ENCODE measurements around the gene TAL2. TPM values are rescaled to one million over a fixed set of nuclear protein-coding genes. Genes with fewer than 3 reads are reported as not detected.

Gene TAL2
- total RNA-seq, 1 donor from 2014 or later, result not detected

DNA sequence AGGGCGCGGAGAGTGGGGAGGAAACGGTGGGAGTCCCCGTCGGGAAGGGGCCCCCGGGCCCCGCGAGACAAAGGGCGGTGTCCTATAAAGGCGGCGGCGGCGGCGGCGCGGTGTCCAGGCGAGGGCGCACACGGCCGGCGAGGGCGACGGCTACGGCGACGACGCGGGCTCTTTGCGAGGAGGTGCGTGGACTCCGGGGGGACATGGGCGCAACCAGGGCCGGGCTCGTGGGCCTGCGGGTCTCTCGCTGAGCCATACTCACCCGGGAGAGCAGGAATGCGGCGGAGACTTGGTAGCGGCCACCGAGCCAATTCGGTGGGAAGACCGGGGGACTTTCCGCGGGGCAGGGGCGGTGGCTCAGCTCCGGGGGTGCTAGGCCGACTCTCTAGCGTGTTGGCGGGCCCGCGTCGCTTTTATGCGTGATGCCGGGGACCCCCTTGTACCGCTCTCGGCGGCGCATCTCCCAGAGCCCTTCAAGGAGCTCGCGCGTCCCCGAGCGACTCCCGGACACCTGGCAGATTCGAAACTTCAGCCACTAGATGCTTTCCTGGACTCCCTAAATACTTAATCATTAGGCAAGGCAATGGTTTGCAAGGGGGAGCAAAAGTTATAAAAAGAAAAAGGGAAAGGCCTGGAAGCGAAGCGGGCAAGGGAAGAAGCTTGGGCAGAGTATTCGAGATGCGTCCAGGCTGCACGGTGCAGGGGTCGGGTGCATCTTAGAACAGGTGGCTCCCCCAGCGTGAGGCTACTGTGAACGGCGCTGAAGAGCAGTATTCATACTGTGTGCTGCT is 5.9 kb upstream of the TAL2 start:
- H3K4me1 Mint-ChIP-seq (ENCODE audit: low read depth), result peaks cover 5% of the 10 kb centered on the region
- peak overlapping the region; percentile 51 for H3K4me3 Mint-ChIP-seq (ENCODE audit: low read depth)
- H3K27me3 Mint-ChIP-seq (ENCODE audit: low read depth), result peaks cover 36% of the 10 kb centered on the region
- no peak overlapping the region for H3K27ac Mint-ChIP-seq
- intact Hi-C loops (cut with micrococcal nuclease), result no loop called here
- H3K9me3 Mint-ChIP-seq, result no peaks in the 10 kb centered on the region
- H3K36me3 Mint-ChIP-seq (ENCODE audit: low read depth), result no peaks in the 10 kb centered on the region
- no peak for DNase-seq (ENCODE audit: low spot score)

- no peaks in the 10 kb centered on the region for H3K9me3 Mint-ChIP-seq
- H3K36me3 Mint-ChIP-seq (ENCODE audit: low read depth), result no peaks in the 10 kb centered on the region
- peaks cover 5% of the 10 kb centered on the region for H3K4me1 Mint-ChIP-seq (ENCODE audit: low read depth)
- DNase-seq (ENCODE audit: low spot score), result no peak
- H3K27ac Mint-ChIP-seq, result no peak overlapping the region
- H3K27me3 Mint-ChIP-seq (ENCODE audit: low read depth), result peaks cover 34% of the 10 kb centered on the region
- intact Hi-C loops (cut with micrococcal nuclease), result no loop called here
- no peak overlapping the region for H3K4me3 Mint-ChIP-seq (ENCODE audit: low read depth)
Measured at GRCh38 chr9:105658351-105658750, 3.9 kb upstream of the TAL2 start.

DNA sequence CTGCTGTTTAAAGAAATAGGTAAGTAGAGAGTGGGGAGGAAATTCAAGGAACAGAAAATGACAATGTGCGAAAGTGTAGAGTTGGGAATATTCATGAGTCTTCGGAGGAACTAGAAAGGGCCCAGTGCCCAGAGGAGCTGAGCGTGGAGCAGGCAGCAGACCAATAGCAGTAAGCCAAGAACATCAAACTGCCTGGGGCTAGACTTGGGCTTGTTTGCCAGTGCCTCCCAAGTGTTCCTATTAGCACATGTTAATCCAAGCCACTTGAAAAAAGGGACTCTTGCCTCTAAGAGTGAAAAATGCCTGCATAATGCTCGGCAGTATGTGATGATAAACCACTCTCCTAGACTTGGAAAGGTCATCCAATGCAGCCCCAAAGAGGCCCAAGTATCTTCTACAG is 1.2 kb upstream of the TAL2 start:
- no peak for DNase-seq (ENCODE audit: low spot score)
- peaks cover 22% of the 10 kb centered on the region for H3K27me3 Mint-ChIP-seq (ENCODE audit: low read depth)
- intact Hi-C loops (cut with micrococcal nuclease), result no loop called here
- H3K27ac Mint-ChIP-seq, result no peak overlapping the region
- H3K9me3 Mint-ChIP-seq, result no peaks in the 10 kb centered on the region
- peaks cover 5% of the 10 kb centered on the region for H3K4me1 Mint-ChIP-seq (ENCODE audit: low read depth)
- no peaks in the 10 kb centered on the region for H3K36me3 Mint-ChIP-seq (ENCODE audit: low read depth)
- no peak overlapping the region for H3K4me3 Mint-ChIP-seq (ENCODE audit: low read depth)

DNA sequence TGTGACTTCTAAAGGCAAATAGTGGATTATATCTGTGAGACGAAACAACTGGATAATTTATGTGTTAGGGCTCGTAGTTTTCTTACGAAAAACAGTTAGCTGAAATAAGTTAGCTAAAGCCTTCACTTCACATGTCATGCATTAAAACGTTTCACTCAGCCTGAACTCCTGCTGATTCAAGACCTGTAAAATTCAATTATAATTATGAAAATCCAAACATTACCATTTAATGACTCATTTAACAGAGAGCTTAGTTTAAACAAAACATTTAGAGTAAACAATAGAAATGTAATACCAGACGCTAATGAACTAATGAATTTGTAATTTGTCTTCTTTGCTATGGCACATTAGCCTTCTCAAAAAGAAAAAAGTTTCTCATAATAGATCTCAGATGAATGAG is 1.7 kb downstream of the TAL2 start:
- no peaks in the 10 kb centered on the region for H3K4me1 Mint-ChIP-seq (ENCODE audit: low read depth)
- no peak overlapping the region for H3K27ac Mint-ChIP-seq
- H3K36me3 Mint-ChIP-seq (ENCODE audit: low read depth), result no peaks in the 10 kb centered on the region
- intact Hi-C loops (cut with micrococcal nuclease), result no loop called here
- no peak for DNase-seq (ENCODE audit: low spot score)
- no peak overlapping the region for H3K4me3 Mint-ChIP-seq (ENCODE audit: low read depth)
- H3K27me3 Mint-ChIP-seq (ENCODE audit: low read depth), result peaks cover 5% of the 10 kb centered on the region
- no peaks in the 10 kb centered on the region for H3K9me3 Mint-ChIP-seq

- Mint-ChIP-seq H3K4me1 (ENCODE audit: low read depth) (peaks cover 2% of the 10 kb centered on the region), H3K9me3 (no peaks in the 10 kb centered on the region), H3K27me3 (ENCODE audit: low read depth) (peaks cover 2% of the 10 kb centered on the region), H3K4me3 (ENCODE audit: low read depth) (no peak overlapping the region), H3K36me3 (ENCODE audit: low read depth) (no peaks in the 10 kb centered on the region), H3K27ac (no peak overlapping the region)
- no peak for DNase-seq (ENCODE audit: low spot score)
- intact Hi-C loops (cut with micrococcal nuclease), result no loop called here
Measured at GRCh38 chr9:105667867-105668266, 5.6 kb downstream of the TAL2 start.

- Mint-ChIP-seq H3K9me3 (no peaks in the 10 kb centered on the region), H3K4me1 (ENCODE audit: low read depth) (peaks cover 2% of the 10 kb centered on the region), H3K27ac (no peak overlapping the region), H3K36me3 (ENCODE audit: low read depth) (no peaks in the 10 kb centered on the region), H3K4me3 (ENCODE audit: low read depth) (no peak overlapping the region), H3K27me3 (ENCODE audit: low read depth) (peaks cover 2% of the 10 kb centered on the region)
- DNase-seq (ENCODE audit: low spot score), result no peak
- intact Hi-C loops (cut with micrococcal nuclease), result no loop called here
Measured at GRCh38 chr9:105670315-105670714, 8.1 kb downstream of the TAL2 start.

DNA sequence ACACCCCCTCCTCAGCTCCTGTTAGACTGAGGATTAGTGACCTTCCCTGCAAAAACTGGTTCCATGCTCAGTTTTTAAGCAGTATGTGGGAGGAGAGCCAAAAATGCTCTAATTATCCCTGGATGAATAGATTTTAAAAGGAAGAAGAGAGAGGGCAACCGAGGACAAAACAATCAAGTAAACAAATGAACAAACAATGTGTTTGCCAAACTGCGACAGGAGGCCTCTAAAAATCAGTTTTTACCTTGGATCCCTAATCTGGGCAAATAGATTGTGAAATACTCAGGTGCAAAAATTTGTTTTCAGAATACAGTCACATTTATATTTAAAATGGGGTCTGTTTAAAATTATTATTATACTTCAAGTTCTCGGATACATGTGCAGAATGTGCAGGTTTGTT is 8.5 kb downstream of the TAL2 start:
- no peak overlapping the region for H3K4me3 Mint-ChIP-seq (ENCODE audit: low read depth)
- no peaks in the 10 kb centered on the region for H3K36me3 Mint-ChIP-seq (ENCODE audit: low read depth)
- intact Hi-C loops (cut with micrococcal nuclease), result no loop called here
- H3K27ac Mint-ChIP-seq, result no peak overlapping the region
- no peaks in the 10 kb centered on the region for H3K9me3 Mint-ChIP-seq
- no peak for DNase-seq (ENCODE audit: low spot score)
- peaks cover 2% of the 10 kb centered on the region for H3K27me3 Mint-ChIP-seq (ENCODE audit: low read depth)
- peaks cover 2% of the 10 kb centered on the region for H3K4me1 Mint-ChIP-seq (ENCODE audit: low read depth)

DNA sequence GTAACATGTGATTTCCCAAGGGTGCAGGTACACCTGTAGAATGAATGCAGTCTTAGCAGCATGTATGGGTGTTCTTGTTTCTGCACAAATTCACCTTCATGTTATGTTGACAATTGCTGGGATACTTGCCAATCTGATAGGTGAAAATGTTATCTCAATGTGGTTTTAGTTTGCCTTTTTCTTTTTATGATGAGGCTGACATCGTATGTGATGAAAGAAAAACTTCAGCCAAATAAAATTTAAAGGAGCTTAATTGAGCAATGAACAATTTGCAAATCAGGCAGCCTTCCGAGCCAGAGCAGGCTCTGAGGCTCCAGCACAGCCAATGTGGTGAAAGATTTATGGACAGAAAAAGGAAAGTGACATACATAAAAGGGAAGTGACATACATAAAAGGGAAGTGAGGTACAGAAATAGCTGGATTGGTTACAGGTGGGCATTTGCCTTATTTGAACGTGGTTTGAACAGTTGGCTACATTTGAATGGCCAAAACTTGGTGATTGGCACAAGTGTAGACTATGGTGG is 10.5 kb downstream of the TAL2 start:
- Mint-ChIP-seq H3K4me3 (ENCODE audit: low read depth) (no peak overlapping the region), H3K27me3 (ENCODE audit: low read depth) (no peaks in the 10 kb centered on the region), H3K9me3 (no peaks in the 10 kb centered on the region), H3K27ac (no peak overlapping the region), H3K4me1 (ENCODE audit: low read depth) (peaks cover 2% of the 10 kb centered on the region), H3K36me3 (ENCODE audit: low read depth) (no peaks in the 10 kb centered on the region)
- no peak for DNase-seq (ENCODE audit: low spot score)
- intact Hi-C loops (cut with micrococcal nuclease), result no loop called here

GRCh38 chr9:105673850-105674387 is 11.7 kb downstream of the TAL2 start:
- Mint-ChIP-seq H3K9me3 (no peaks in the 10 kb centered on the region), H3K4me3 (ENCODE audit: low read depth) (no peak overlapping the region), H3K36me3 (ENCODE audit: low read depth) (no peaks in the 10 kb centered on the region), H3K27me3 (ENCODE audit: low read depth) (peaks cover 3% of the 10 kb centered on the region), H3K4me1 (ENCODE audit: low read depth) (peaks cover 2% of the 10 kb centered on the region), H3K27ac (no peak overlapping the region)
- intact Hi-C loops (cut with micrococcal nuclease), result no loop called here
- no peak for DNase-seq (ENCODE audit: low spot score)

DNA sequence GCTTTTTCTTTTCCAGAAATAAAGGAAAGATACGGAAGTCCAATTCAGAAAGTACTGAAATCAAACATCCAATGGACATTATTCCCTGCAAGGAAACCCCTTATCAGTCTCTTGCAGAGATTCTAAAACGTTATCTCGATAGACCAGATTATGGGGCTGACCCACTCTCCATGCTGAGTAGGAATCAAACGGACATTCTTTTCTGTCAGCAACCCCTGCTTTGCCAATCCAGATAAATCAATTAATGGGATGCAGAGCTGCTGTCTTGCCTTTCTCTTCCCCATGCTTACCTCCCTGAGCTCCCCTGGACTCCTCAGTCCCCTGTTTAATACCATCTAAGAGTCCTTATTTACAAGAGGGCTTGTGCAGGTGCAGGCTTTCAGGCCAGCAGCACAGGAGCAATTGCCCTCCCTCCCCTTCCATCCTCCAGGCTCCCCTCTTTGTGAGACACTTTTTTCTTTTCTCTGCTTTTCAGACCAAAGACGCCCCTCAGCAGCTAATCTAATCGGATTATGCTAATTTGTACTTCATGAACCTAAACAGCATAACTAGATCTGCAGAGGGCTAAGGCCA is 14.2 kb downstream of the TAL2 start:
- Mint-ChIP-seq H3K27me3 (ENCODE audit: low read depth) (peaks cover 3% of the 10 kb centered on the region), H3K4me1 (ENCODE audit: low read depth) (peaks cover 2% of the 10 kb centered on the region), H3K36me3 (ENCODE audit: low read depth) (no peaks in the 10 kb centered on the region), H3K27ac (no peak overlapping the region), H3K9me3 (no peaks in the 10 kb centered on the region), H3K4me3 (ENCODE audit: low read depth) (no peak overlapping the region)
- DNase-seq (ENCODE audit: low spot score), result no peak
- intact Hi-C loops (cut with micrococcal nuclease), result no loop called here

- H3K4me3 Mint-ChIP-seq (ENCODE audit: low read depth), result no peak overlapping the region
- H3K27ac Mint-ChIP-seq, result no peak overlapping the region
- peaks cover 3% of the 10 kb centered on the region for H3K27me3 Mint-ChIP-seq (ENCODE audit: low read depth)
- DNase-seq (ENCODE audit: low spot score), result no peak
- intact Hi-C loops (cut with micrococcal nuclease), result no loop called here
- H3K36me3 Mint-ChIP-seq (ENCODE audit: low read depth), result no peaks in the 10 kb centered on the region
- H3K4me1 Mint-ChIP-seq (ENCODE audit: low read depth), result no peaks in the 10 kb centered on the region
- H3K9me3 Mint-ChIP-seq, result no peaks in the 10 kb centered on the region
Measured at GRCh38 chr9:105678163-105678562, 15.9 kb downstream of the TAL2 start.

GRCh38 chr9:105678781-105679180 is 16.5 kb downstream of the TAL2 start:
- Mint-ChIP-seq H3K27ac (no peak overlapping the region), H3K36me3 (ENCODE audit: low read depth) (no peaks in the 10 kb centered on the region), H3K9me3 (no peaks in the 10 kb centered on the region), H3K27me3 (ENCODE audit: low read depth) (peaks cover 5% of the 10 kb centered on the region), H3K4me3 (ENCODE audit: low read depth) (no peak overlapping the region), H3K4me1 (ENCODE audit: low read depth) (no peaks in the 10 kb centered on the region)
- DNase-seq (ENCODE audit: low spot score), result no peak
- intact Hi-C loops (cut with micrococcal nuclease), result no loop called here

DNA sequence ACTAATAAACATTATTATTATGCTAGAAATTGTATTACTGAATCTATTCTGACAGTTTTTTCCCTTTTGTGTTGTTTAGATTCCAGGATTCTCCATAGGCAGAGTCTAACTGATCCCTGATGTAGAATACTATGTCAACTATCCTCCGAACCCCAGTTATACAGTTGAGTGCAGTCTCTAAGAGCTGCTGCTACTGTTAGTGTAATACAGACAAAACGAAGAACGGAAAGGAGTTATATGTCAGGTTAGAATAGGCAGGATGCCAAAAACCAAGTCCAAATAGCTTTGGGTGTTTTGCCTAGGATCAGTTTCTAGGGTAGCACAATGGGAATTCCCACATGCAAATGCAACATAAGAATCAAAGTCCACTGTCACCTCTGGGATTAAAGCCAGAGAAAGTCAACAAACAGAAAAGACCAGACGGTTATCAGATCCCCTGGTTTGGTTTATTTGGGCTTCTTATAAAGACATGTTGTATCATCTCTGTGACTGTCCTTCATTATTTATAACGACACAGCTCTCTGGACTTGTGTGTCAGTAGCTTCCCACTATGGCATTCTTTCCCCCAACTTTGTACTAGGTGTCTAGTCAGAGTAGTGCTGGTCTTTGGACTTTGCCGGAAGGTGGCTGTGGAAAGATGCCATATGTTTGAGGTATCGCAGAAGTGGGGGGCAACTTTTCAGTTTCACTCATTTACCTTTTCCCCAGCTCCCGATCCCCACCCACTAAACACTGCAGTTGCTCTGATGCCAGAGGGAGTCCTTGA is 17.2 kb downstream of the TAL2 start:
- H3K9me3 Mint-ChIP-seq, result no peaks in the 10 kb centered on the region
- H3K4me3 Mint-ChIP-seq (ENCODE audit: low read depth), result no peak overlapping the region
- H3K27ac Mint-ChIP-seq, result no peak overlapping the region
- DNase-seq (ENCODE audit: low spot score), result no peak
- H3K36me3 Mint-ChIP-seq (ENCODE audit: low read depth), result no peaks in the 10 kb centered on the region
- peaks cover 6% of the 10 kb centered on the region for H3K27me3 Mint-ChIP-seq (ENCODE audit: low read depth)
- no peaks in the 10 kb centered on the region for H3K4me1 Mint-ChIP-seq (ENCODE audit: low read depth)
- intact Hi-C loops (cut with micrococcal nuclease), result no loop called here
